Measurements from ENCODE around the gene VMAC.

The VMAC gene

GRCh38 chr19:5953680-5954213, 49.1 kb downstream of the VMAC start:
- no peak for DNase-seq

- no peak for DNase-seq
Observed at GRCh38 chr19:5954293-5954692, 49.6 kb downstream of the VMAC start.

- DNase-seq = no peak
Observed at GRCh38 chr19:5955636-5955935, 50.9 kb downstream of the VMAC start.

- DNase-seq = no peak
Observed at GRCh38 chr19:5956323-5956722, 51.7 kb downstream of the VMAC start.

GRCh38 chr19:5956728-5957127, 52.1 kb downstream of the VMAC start:
- DNase-seq = no peak

GRCh38 chr19:5957170-5957569, 52.5 kb downstream of the VMAC start:
- DNase-seq = no peak

- DNase-seq = no peak
Observed at GRCh38 chr19:5958074-5958850, 53.6 kb downstream of the VMAC start.

- no peak for DNase-seq
Observed at GRCh38 chr19:5958851-5959122, 54.1 kb downstream of the VMAC start.

GRCh38 chr19:5959260-5960004, 54.8 kb downstream of the VMAC start:
- no peak for DNase-seq

Data from activated gamma-delta T cell (primary cell).